Memory B cell (primary cell): ENCODE measurements around the gene MLLT11.
"Not testable (repeated sequence)": the region's sequence is repeated elsewhere in the genome, so short reads cannot be mapped to it uniquely, and the experiment has no call there.

ENCODE experiments used
- ATAC-seq: fragments of 150-1000 bp; cut with Tn5 transposase; 2 replicates; pipeline ENCODE4 v1.10.0; 2021; ENCODE audit warnings: low read depth, mild to moderate bottlenecking, moderate library complexity
- DNase-seq, 2 donors: peaks; one replicate each; pipeline ENCODE4 v3.0.0; 2022; ENCODE audit warnings: low spot score in 2 of 2
- H3K27ac Mint-ChIP-seq: one replicate; pipeline ENCODE4 v1.8.0; 2022; ENCODE audit warnings: mild to moderate bottlenecking, moderate library complexity, mixed read lengths
- H3K27me3 Mint-ChIP-seq: one replicate; pipeline ENCODE4 v1.8.0; 2022; ENCODE audit warnings: mixed read lengths
- H3K36me3 Mint-ChIP-seq: one replicate; pipeline ENCODE4 v1.8.0; 2022; ENCODE audit warnings: mild to moderate bottlenecking, mixed read lengths
- H3K4me1 Mint-ChIP-seq: one replicate; pipeline ENCODE4 v1.8.0; 2022; ENCODE audit warnings: mixed read lengths
- H3K4me3 Mint-ChIP-seq: one replicate; pipeline ENCODE4 v1.8.0; 2022; ENCODE audit warnings: mild to moderate bottlenecking, moderate library complexity, mixed read lengths
- H3K9me3 Mint-ChIP-seq: one replicate; pipeline ENCODE4 v1.8.0; 2022; ENCODE audit warnings: mixed read lengths

MLLT11 gene

DNA sequence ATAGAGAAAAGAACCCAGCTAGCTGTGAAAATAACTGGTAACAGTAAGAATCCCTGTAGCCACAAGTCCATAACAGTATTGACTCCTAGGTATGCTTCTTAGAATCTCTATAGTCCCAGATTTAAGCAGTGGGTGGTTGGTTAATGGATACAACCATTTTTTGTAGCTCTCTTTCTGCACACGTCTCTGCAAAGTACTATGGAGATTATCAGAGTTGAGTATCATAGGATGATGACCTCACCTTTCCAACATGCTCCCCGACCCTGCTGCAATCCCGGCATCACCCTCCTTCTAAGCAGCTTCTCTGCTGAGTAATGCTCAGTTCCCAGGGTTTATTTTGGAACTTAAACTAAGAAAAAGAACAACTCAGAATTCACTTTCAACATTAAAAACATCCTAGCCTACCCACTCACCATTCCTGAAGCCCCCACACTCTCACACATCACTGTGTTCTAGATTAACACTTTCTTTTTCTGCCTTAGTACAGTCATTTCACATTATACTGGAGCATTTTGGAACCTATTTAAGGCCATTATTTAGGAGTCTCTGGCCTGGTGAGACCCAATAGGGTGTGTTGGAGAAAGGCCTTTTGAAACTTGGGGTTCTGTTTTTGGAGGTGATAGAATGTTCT lies 2.7 kb downstream of the MLLT11 start:
- Mint-ChIP-seq H3K4me3 (no peak overlapping the region), H3K27ac (no peak overlapping the region), H3K9me3 (no peaks in the 10 kb centered on the region), H3K4me1 (peaks cover 17% of the 10 kb centered on the region), H3K27me3 (no peaks in the 10 kb centered on the region), H3K36me3 (peaks cover 9% of the 10 kb centered on the region)
- DNase-seq = no peak
- ATAC-seq = no peak

DNA sequence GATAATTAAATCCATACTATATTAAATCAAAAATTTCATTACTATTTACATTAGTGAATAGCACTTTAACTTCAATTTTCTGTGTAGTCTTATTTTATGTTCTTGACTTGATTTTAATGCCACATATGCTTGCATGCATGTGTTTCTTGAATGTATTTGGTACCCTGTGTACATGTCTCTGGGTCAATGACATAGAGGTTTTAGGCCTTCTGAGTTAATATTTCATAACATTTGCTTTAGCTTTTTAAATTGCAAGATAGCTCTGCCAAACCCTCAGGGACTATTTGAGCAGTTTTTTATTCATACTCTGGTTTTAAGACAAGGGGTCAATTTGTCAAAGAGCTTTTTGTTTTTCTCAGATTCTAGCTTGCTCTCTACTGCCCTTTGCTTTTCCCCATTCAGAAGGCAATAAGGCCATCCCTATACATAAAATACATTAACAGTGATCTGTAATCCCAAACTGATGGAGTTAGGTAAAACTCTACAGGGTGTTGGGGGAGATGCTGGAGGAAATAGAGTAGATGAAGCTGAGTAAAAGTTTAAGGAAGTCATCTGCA lies 5.0 kb downstream of the MLLT11 start:
- no peak for ATAC-seq
- H3K27ac Mint-ChIP-seq = no peak overlapping the region
- H3K4me3 Mint-ChIP-seq = no peak overlapping the region
- DNase-seq = no peak
- no peaks in the 10 kb centered on the region for H3K27me3 Mint-ChIP-seq
- peaks cover 10% of the 10 kb centered on the region for H3K4me1 Mint-ChIP-seq
- H3K36me3 Mint-ChIP-seq = no peaks in the 10 kb centered on the region
- H3K9me3 Mint-ChIP-seq = no peaks in the 10 kb centered on the region

DNA sequence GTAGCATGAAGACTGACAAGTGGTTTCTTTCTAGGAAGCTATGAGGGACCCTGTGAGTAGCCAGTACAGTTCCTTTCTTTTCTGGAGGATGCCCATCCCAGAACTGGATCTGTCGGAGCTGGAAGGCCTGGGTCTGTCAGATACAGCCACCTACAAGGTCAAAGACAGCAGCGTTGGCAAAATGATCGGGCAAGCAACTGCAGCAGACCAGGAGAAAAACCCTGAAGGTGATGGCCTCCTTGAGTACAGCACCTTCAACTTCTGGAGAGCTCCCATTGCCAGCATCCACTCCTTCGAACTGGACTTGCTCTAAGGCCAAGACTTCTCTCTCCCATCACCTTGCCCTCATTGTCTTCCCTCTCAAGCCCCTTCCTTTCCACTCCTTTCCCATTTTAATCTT lies 7.0 kb downstream of the MLLT11 start:
- DNase-seq (no peak), ATAC-seq (no peak)
- H3K27ac Mint-ChIP-seq = no peak overlapping the region
- peaks cover 5% of the 10 kb centered on the region for H3K4me1 Mint-ChIP-seq
- H3K4me3 Mint-ChIP-seq = no peak overlapping the region
- no peaks in the 10 kb centered on the region for H3K36me3 Mint-ChIP-seq
- no peaks in the 10 kb centered on the region for H3K9me3 Mint-ChIP-seq
- H3K27me3 Mint-ChIP-seq = no peaks in the 10 kb centered on the region

DNA sequence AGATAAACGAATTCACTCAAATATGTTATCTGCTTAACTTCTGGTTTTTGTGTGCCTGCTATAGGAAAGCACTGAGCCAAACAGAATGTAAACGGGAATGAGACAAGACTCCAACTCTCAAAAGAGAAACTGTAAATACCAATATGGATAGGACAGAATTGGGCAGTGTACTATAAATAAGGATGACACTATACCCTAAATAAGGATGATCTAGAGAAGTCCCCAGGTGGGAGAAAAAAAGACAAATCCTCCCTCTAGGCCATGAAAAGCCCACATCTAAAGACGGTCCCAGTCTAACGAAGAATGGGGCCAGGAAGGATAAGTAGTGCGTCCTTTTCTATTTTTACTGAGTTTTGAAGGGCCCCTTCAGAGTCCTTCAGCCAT lies 8.9 kb downstream of the MLLT11 start:
- Mint-ChIP-seq H3K27ac (peak overlapping the region; percentile 28), H3K9me3 (no peaks in the 10 kb centered on the region), H3K36me3 (peaks cover 3% of the 10 kb centered on the region), H3K4me1 (peaks cover 5% of the 10 kb centered on the region), H3K4me3 (peak overlapping the region; percentile 98), H3K27me3 (no peaks in the 10 kb centered on the region)
- no peak for DNase-seq
- no peak for ATAC-seq

DNA sequence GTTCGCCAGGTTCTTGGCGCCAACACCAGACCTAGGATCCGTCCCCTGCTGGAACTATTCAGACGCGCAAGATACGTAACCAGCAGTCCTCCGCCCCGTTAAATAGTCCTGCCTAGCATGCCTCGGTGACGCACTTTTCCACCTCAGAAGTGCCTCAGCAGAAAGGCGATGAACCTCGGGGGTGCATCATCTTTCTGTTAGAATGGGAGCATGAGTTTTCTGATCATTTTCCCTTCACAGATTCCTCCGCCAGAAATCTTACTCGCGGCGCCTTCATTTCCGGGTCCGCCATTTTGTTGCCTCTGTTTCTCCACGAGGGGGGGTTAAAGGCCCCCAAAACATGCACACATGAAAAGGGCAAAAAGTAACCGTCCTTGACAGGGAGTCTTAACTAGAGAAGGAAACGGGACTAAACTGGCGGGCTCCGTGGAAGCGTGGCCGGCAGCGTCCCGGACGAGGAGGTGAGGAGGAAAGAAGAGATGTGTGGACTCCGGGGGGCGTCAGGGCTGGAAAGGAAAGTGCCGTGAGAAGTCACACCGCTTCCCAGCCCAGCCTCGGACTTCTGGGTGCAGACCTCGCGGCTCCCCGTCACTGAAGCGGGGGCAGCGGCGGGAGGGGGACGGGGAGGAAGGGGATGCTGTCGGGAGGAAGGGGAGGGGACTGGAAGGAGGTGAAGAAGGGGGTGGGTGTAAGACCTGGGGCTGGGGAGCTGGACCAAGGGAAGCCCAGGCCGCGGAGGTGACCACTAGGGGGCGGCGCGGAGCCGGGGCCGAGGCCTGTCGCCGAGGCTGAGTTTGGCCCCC lies 10.5 kb downstream of the MLLT11 start, which contains the start of gene GABPB2:
GABPB2 (plus strand) TSS at position 288 of the 803 bp plus-strand sequence. CDS start 17,429 bp downstream, outside the sequence.
- peak; percentile 83 for ATAC-seq
- Mint-ChIP-seq H3K4me3 (peak within 1 kb of the TSS; percentile 98), H3K4me1 (peaks cover 5% of the 10 kb centered on the region), H3K36me3 (peaks cover 5% of the 10 kb centered on the region), H3K27ac (peak within 1 kb of the TSS; percentile 98), H3K9me3 (no peaks in the 10 kb centered on the region), H3K27me3 (no peaks in the 10 kb centered on the region)
- DNase-seq = peak; percentile 84 to 92

DNA sequence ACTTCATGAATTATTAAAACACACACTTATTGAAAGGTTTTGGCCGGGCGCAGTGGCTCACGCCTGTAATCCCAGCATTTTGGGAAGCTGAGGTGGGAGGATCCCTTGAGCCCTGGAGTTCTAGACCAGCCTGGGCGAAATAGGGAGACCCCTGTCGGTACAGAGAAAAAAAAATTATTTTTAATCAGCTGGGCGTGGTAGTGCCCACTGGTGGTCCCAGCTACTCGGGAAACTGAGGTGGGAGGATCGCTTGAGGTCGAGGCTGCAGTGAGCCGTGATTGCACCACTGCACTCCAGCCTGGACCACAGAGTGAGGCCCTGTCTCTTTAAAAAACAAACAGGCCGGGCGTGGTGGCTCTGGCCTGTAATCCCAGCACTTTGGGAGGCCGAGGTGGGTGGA lies 12.0 kb downstream of the MLLT11 start:
- peaks cover 5% of the 10 kb centered on the region for H3K4me1 Mint-ChIP-seq
- no peak for ATAC-seq
- no peak for DNase-seq
- H3K4me3 Mint-ChIP-seq = no peak overlapping the region
- H3K27me3 Mint-ChIP-seq = no peaks in the 10 kb centered on the region
- H3K27ac Mint-ChIP-seq = peak overlapping the region; percentile 98
- H3K9me3 Mint-ChIP-seq = no peaks in the 10 kb centered on the region
- H3K36me3 Mint-ChIP-seq = peaks cover 9% of the 10 kb centered on the region

DNA sequence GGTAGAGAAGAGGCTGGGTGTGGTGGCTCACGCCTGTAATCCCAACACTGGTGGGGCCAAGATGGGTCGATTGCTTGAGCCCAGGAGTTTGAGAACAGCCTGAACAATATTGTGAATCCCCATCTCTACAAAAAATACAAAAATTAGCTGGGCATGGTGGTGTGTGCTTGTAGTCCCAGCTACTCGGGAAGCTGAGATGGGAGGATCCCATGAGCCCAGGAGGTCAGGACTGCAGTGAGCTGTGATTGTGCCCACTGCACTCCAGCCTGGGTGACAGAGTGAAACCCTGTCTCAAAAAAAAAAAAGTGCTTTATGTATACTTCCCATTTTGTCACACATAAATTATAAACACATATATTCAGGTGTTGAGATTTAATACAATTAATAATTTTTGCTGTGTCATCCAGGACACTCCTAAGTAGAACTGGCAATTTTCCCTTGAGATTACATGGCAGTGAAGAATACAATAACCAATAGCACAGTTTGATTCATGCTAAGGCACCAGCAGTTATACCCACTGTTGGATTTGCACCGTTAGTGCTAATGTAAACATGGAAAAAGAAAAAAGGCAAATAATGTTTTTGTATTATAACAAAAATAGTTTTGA lies 25.9 kb downstream of the MLLT11 start:
- no peaks in the 10 kb centered on the region for H3K9me3 Mint-ChIP-seq

DNA sequence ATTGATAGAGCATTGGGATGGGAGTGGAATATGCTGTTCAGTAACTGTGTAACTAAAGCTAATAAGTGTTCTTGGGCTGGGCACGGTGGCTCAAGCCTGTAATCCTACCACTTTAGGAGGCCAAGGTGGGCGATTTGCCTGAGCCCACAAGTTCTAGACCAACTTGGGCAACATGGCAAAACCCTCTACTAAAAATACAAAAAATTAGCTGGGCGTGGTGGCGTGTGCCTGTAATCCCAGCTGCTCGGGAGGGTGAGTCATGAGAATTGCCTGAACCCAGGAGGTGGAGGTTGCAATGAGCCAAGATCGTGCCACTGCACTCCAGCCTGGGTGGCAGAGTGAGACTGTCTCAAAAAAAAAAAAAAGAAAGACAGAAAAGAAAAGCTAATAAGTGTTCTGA lies 37.2 kb downstream of the MLLT11 start:
- not testable (repeated sequence) for DNase-seq, H3K27ac Mint-ChIP-seq, H3K36me3 Mint-ChIP-seq, H3K4me1 Mint-ChIP-seq, ATAC-seq, H3K4me3 Mint-ChIP-seq, H3K27me3 Mint-ChIP-seq, H3K9me3 Mint-ChIP-seq

More for the DNA sequence above, 25.9 kb downstream of the MLLT11 start:
- Mint-ChIP-seq H3K27ac (no peak overlapping the region), H3K27me3 (no peaks in the 10 kb centered on the region), H3K4me1 (peaks cover 5% of the 10 kb centered on the region), H3K4me3 (no peak overlapping the region), H3K36me3 (peaks cover 6% of the 10 kb centered on the region)
- DNase-seq (no peak), ATAC-seq (no peak)

DNA sequence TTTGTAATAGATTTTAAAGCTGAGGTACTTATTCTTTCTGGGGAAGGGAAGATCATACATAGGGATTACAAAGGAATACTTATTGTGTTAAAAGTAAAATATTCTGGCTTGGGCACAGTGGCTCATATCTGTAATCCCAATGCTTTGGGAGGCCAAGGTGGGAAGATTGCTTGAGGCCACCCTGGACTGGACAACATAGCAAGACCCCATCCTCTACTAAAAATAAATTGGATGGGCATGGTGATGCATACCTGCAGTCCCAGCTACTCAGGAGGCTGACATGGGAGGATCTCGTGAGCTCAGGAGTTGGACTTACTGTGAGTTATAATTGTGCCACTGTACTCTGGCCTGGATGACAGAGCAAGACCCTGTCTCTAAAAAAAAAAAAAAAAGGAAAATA lies 37.9 kb downstream of the MLLT11 start:
- H3K4me3 Mint-ChIP-seq = no peak overlapping the region
- H3K27ac Mint-ChIP-seq = no peak overlapping the region
- ATAC-seq (no peak), DNase-seq (no peak)
- no peaks in the 10 kb centered on the region for H3K9me3 Mint-ChIP-seq
- peaks cover 5% of the 10 kb centered on the region for H3K36me3 Mint-ChIP-seq
- H3K27me3 Mint-ChIP-seq = no peaks in the 10 kb centered on the region
- H3K4me1 Mint-ChIP-seq = no peaks in the 10 kb centered on the region

DNA sequence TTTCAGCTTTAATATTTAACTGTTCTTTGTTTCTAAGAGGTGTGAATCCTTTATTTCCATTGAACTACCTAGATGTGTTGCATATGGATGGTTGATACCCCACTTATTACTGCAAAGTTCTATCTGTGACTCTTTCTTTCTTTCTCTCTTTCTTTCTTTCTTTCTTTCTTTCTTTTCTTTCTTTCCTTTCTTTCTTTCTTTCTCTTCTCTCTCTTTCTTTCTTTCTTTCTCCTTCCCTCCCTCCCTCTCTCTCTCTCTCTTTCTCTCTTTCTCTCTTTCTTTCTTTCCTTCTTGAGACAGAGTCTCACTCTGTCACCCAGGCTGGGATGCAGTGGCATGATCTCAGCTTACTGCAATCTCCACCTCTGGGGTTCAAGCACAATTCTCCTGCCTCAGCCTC lies 44.4 kb downstream of the MLLT11 start:
- Mint-ChIP-seq H3K4me1 (no peaks in the 10 kb centered on the region), H3K4me3 (no peak overlapping the region), H3K27ac (no peak overlapping the region), H3K27me3 (no peaks in the 10 kb centered on the region), H3K36me3 (peaks cover 8% of the 10 kb centered on the region), H3K9me3 (no peaks in the 10 kb centered on the region)
- DNase-seq (no peak), ATAC-seq (no peak)

DNA sequence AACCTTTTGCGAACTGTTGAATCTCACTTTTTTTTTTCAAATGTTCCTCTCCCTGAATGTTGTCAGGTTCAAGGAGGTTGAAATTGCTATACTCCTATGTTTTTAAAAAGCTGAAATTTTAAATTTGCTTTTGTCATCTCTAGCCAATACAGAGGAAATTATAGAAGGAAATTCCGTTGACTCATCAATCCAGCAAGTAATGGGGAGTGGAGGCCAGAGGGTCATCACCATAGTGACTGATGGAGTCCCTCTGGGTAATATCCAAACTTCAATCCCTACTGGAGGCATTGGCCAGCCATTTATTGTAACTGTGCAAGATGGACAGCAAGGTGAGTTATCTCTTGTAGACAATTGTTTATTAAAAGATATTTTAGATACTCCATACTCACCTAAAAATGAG lies 46.7 kb downstream of the MLLT11 start:
- Mint-ChIP-seq H3K27me3 (no peaks in the 10 kb centered on the region), H3K4me3 (no peak overlapping the region), H3K4me1 (no peaks in the 10 kb centered on the region), H3K9me3 (no peaks in the 10 kb centered on the region), H3K36me3 (peaks cover 11% of the 10 kb centered on the region), H3K27ac (no peak overlapping the region)
- ATAC-seq (no peak), DNase-seq (no peak)

DNA sequence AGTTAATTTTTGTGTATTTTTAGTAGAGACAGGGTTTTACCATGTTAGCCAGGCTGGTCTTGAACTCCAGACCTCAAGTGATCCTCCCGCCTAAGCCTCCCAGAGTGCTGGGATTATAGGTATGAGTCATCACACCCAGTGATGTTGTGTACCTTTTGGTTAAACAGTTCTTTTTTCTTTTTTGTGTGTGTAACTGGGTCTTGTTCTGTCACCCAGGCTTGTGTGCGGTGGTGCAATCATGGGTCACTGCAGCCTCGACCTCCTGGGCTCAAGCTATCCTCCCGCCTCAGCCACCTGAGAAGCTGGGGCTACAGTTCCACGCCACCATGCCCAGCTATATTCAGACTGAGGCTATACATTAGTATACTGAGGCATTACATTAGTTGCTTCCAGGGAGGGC lies 48.1 kb downstream of the MLLT11 start:
- Mint-ChIP-seq H3K4me1 (no peaks in the 10 kb centered on the region), H3K9me3 (no peaks in the 10 kb centered on the region), H3K27ac (no peak overlapping the region), H3K4me3 (no peak overlapping the region), H3K27me3 (no peaks in the 10 kb centered on the region), H3K36me3 (peaks cover 11% of the 10 kb centered on the region)
- ATAC-seq (no peak), DNase-seq (no peak)

DNA sequence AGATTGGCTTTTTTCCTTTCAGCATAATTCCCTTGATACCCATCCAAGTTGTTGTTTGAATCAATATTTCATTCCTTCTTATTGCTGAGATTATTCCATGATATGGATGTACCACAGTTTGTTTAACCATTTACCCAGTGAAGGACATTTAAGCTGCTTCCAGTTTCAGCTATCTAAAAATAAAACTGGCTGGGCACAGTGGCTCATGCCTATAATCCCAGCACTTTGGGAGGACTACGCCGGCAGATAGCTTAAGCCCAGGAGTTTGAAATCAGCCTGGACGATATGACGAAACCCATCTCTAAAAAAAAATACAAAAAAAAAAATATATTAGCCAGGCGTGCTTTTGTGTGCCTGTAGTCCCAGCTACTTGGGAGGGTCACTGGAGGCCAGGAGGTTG lies 53.7 kb downstream of the MLLT11 start:
- ATAC-seq = no peak
- Mint-ChIP-seq H3K9me3 (no peaks in the 10 kb centered on the region), H3K27ac (no peak overlapping the region), H3K36me3 (peaks cover 12% of the 10 kb centered on the region), H3K4me1 (no peaks in the 10 kb centered on the region), H3K4me3 (no peak overlapping the region), H3K27me3 (no peaks in the 10 kb centered on the region)
- no peak for DNase-seq
